Measurements from ENCODE around the gene NXPH2.

NXPH2 gene

GRCh38 chr2:138780446-138780880 lies 273 bp upstream of the NXPH2 start:
- TF ChIP-seq, protein P1, sequence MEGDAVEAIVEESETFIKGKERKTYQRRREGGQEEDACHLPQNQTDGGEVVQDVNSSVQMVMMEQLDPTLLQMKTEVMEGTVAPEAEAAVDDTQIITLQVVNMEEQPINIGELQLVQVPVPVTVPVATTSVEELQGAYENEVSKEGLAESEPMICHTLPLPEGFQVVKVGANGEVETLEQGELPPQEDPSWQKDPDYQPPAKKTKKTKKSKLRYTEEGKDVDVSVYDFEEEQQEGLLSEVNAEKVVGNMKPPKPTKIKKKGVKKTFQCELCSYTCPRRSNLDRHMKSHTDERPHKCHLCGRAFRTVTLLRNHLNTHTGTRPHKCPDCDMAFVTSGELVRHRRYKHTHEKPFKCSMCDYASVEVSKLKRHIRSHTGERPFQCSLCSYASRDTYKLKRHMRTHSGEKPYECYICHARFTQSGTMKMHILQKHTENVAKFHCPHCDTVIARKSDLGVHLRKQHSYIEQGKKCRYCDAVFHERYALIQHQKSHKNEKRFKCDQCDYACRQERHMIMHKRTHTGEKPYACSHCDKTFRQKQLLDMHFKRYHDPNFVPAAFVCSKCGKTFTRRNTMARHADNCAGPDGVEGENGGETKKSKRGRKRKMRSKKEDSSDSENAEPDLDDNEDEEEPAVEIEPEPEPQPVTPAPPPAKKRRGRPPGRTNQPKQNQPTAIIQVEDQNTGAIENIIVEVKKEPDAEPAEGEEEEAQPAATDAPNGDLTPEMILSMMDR (IDR thresholded peaks at IDR 0.05; ENCODE audit: low read depth, low read length) = no peak
- H3K4me3 ChIP-seq (ENCODE audit: low read depth, low read length) = no peak overlapping the region
- in situ Hi-C loops (cut with HindIII; ENCODE audit: low sequenced_read_pairs) = no loop called here
- no peak for DNase-seq (ENCODE audit: low read depth, low spot score)

DNA sequence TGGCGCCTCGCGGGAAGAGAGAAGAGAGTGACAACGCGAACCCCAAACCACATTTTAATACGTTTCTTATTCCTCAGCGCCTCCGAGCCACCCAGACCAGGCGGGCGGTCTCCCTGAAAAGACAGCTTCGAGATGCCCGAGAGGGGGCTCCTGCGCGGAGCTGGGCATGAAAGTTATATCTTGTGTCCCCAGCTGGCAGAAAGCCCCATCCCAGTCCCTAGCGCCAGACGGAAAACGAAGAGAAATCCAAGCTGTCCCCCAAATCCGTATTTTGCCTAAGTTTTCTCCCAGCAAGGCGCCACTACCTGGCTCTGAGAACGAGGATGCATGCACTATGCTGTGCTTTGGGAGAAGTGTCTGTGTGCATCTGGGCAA lies 797 bp downstream of the NXPH2 start:
- TF ChIP-seq, protein P1 (IDR thresholded peaks at IDR 0.05; ENCODE audit: low read depth, low read length) = no peak
- H3K4me3 ChIP-seq (ENCODE audit: low read depth, low read length) = peak overlapping the region; percentile 20
- DNase-seq (ENCODE audit: low read depth, low spot score) = no peak
- in situ Hi-C loops (cut with HindIII; ENCODE audit: low sequenced_read_pairs) = no loop called here

- TF ChIP-seq, protein P1 (IDR thresholded peaks at IDR 0.05; ENCODE audit: low read depth, low read length) = no peak
- no peak overlapping the region for H3K4me3 ChIP-seq (ENCODE audit: low read depth, low read length)
- DNase-seq (ENCODE audit: low read depth, low spot score) = peak; percentile 27
- in situ Hi-C loops (cut with HindIII; ENCODE audit: low sequenced_read_pairs) = no loop called here
Observed at GRCh38 chr2:138777996-138778395, 2.2 kb downstream of the NXPH2 start.

DNA sequence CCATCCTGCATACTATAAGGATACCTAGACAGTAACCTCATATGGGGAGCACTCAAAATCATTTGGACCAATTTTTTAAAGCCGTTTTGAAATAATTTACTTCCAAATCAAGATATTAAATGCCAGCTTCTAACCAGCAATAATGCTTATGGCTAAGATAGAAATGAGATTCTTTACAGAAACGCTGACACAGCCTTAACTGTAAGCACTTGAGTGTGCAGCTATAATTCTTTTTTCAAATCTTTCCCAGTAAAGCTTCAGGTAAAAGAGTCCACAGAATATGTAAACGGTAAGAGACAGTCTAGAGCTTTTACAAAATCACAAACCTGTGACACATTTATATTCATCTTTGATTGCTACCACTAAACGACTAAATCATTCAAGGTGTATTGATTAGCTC lies 4.5 kb downstream of the NXPH2 start:
- H3K4me3 ChIP-seq (ENCODE audit: low read depth, low read length) = no peak overlapping the region
- in situ Hi-C loops (cut with HindIII; ENCODE audit: low sequenced_read_pairs) = no loop called here
- DNase-seq (ENCODE audit: low read depth, low spot score) = no peak
- TF ChIP-seq, protein P1 (IDR thresholded peaks at IDR 0.05; ENCODE audit: low read depth, low read length) = no peak

- in situ Hi-C loops (cut with HindIII; ENCODE audit: low sequenced_read_pairs) = no loop called here
- DNase-seq (ENCODE audit: low read depth, low spot score) = no peak
- TF ChIP-seq, protein P1 (IDR thresholded peaks at IDR 0.05; ENCODE audit: low read depth, low read length) = no peak
- no peak overlapping the region for H3K4me3 ChIP-seq (ENCODE audit: low read depth, low read length)
Observed at GRCh38 chr2:138771534-138771933, 8.7 kb downstream of the NXPH2 start.

- in situ Hi-C loops (cut with HindIII; ENCODE audit: low sequenced_read_pairs) = no loop called here
- no peak for DNase-seq (ENCODE audit: low read depth, low spot score)
- H3K4me3 ChIP-seq (ENCODE audit: low read depth, low read length) = no peak overlapping the region
- TF ChIP-seq, protein P1 (IDR thresholded peaks at IDR 0.05; ENCODE audit: low read depth, low read length) = no peak
Observed at GRCh38 chr2:138767101-138767500, 13.1 kb downstream of the NXPH2 start.

GRCh38 chr2:138766464-138766863 lies 13.7 kb downstream of the NXPH2 start:
- in situ Hi-C loops (cut with HindIII; ENCODE audit: low sequenced_read_pairs) = no loop called here
- no peak for DNase-seq (ENCODE audit: low read depth, low spot score)
- TF ChIP-seq, protein P1 (IDR thresholded peaks at IDR 0.05; ENCODE audit: low read depth, low read length) = no peak
- H3K4me3 ChIP-seq (ENCODE audit: low read depth, low read length) = no peak overlapping the region

Measured in astrocyte of the spinal cord (primary cell).